Heart right ventricle (tissue), 16 donors: ENCODE measurements around the gene TMEM233. TPM values are rescaled to one million over a fixed set of nuclear protein-coding genes. Genes with fewer than 3 reads are reported as not detected.

Experiments
- ATAC-seq, 8 donors: fragments of 200-7000 bp; cut with Tn5 transposase; one replicate each; pipeline ENCODE4 v1.9.1; 2020; ENCODE audit warnings: mild to moderate bottlenecking in 8 of 8, moderate library complexity in 8 of 8, moderate number of reproducible peaks in 1 of 8
- DNase-seq, 2 donors: peaks; one replicate each; pipeline ENCODE4 v3.0.0-alpha.2; 2020
- H3K27ac ChIP-seq, 10 donors: fragments of 200-600 bp; sonication (generic) in 2 of 10; one replicate each; pipeline versions ENCODE4 v1.5.0 to v1.8.0; 2020 to 2022; ENCODE audit warnings: mild to moderate bottlenecking in 3 of 10
- H3K27me3 ChIP-seq, 7 donors: fragments of 200-600 bp; one replicate each; pipeline ENCODE4 v1.8.0; 2021 to 2022; ENCODE audit warnings: mild to moderate bottlenecking in 2 of 7
- H3K36me3 ChIP-seq, 9 donors: fragments of 200-600 bp; sonication (generic) in 1 of 9; one replicate each; pipeline versions ENCODE4 v1.5.0 to v1.8.0; 2020 to 2022; ENCODE audit warnings: mild to moderate bottlenecking in 2 of 9
- H3K4me1 ChIP-seq, 9 donors: fragments of 200-600 bp; sonication (generic) in 1 of 9; one replicate each; pipeline versions ENCODE4 v1.5.0 to v1.8.0; 2020 to 2022; ENCODE audit warnings: mild to moderate bottlenecking in 4 of 9
- H3K4me3 ChIP-seq, 10 donors: fragments of 200-600 bp; sonication (generic) in 2 of 10; one replicate each; pipeline versions ENCODE4 v1.5.0 to v1.8.0; 2020 to 2022; ENCODE audit warnings: mild to moderate bottlenecking in 7 of 10, moderate library complexity in 2 of 10
- H3K9me3 ChIP-seq, 11 donors: fragments of 200-600 bp in 10 of 11; sonication (generic) in 2 of 11; one replicate each; pipeline versions ENCODE4 v1.5.0 to v1.8.0; 2013 to 2022; ENCODE audit warnings: mild to moderate bottlenecking in 2 of 11, control low read depth in 1 of 11, moderate library complexity in 1 of 11
- WGBS, 2 donors: extraction: QIAGEN DNeasy Blood & Tissue Kit; methylation state at CpG; one replicate each; pipeline ENCODE4 v1.1.7; 2013; ENCODE audit warnings: inconsistent platforms in 1 of 2; 5-methylcytosine and 5-hydroxymethylcytosine counted together
- intact Hi-C, 10 donors: fragments of 100-400 bp; cut with DNase I; formaldehyde crosslinking; loops; one replicate each; pipeline versions ENCODE4 v1.11.1 to v1.14.2; 2022
- polyA plus RNA-seq, 2 donors: library from polyadenylated mRNA; stranded (reverse); fragments of 200-250 nt; gene quantifications; one replicate each; pipeline ENCODE4 v1.2.3, GENCODE V29; 2013
- total RNA-seq, 10 donors: library from RNA; stranded (reverse); fragmentation: NEBNext Ultra II Directional in 3 of 10; extraction: Animal tissue kit (Norgen Biotek cat#: 25700) in 3 of 10; gene quantifications; one replicate each; pipeline versions ENCODE4 v1.2.1 to v1.2.4, GENCODE V29; 2021 to 2023
- TF ChIP-seq, protein P1 (sequence below), 9 donors: fragments of 200-600 bp; sonication (generic) in 2 of 9; IDR thresholded peaks; one replicate each; pipeline versions ENCODE4 v1.5.0 to v1.8.0; 2021 to 2022; ENCODE audit warnings: antibody characterized with exemption in 9 of 9, mild to moderate bottlenecking in 5 of 9, moderate library complexity in 1 of 9
- donor health status: Arrhythmogenic right ventricular cardiomyopathy.
- donor health status: ischemic (EF 13 %, LVEDD 7.1; RV severe dilation, severe dysfunction).
- donor health status: healthy with polysubstance abuse.
- donor health status: DM: no; HTN: yes; CAD: no.
- donor health status: DM: no; HTN: no; CAD: no.
- donor health status: ischemic (EF 25% LVEDD 6.9; RV normal size, moderate dysfunction).
- donor health status: ischemic (EF 25% LVEDD 5.7; RV mildly dilated, moderate dysfunction).
- donor health status: healthy.
- donor health status: DM: yes; HTN: yes; CAD: no.
- donor health status: Ischemic cardiomyopathy.
- donor health status: ischemic (EF 35%, LVEDD 5.7; RV mildly dilated, moderate dysfunction).
- donor health status: nonischemic (EF 11% LVEDD 7.7; RV severe dilation, severe dysfunction).
- donor health status: DM: yes; HTN: yes; CAD: no.
- donor health status: PGD.
- donor health status: ischemic (EF 29% LVEDD 5.4; RV normal size, mild dysfunction).
- donor health status: nonischemic (EF 23%, LVEDD 6.1; RV moderate dilation, normal function).

The TMEM233 gene
- total and polyA plus RNA-seq, 12 donors = 0.10 to 0.92 (median 0.49) TPM; not detected in 1

DNA sequence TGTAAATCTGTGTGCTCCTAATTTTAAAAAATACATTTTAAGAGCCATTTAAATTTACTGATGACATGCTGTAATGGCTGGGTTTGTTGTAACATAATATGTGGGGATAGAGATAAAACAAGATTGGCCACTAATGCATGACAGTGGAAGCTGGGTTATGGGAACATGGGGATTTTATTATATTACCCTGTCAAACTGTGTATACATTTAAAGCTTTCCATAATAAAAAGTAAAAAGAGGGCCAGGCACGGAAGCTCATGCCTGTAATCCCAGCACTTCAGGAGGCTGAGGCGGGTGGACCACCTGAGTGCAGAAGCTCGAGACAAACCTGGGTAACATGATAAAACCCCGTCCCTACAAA lies 9.1 kb downstream of the TMEM233 start:
- DNase-seq = no peak
- Histone ChIP-seq H3K4me1 (peaks cover 0 to 10% (median 6%) of the 10 kb centered on the region in 9 donors), H3K9me3 (no peaks in the 10 kb centered on the region), H3K36me3 (no peaks in the 10 kb centered on the region), H3K4me3 (no peak overlapping the region), H3K27ac (no peak overlapping the region), H3K27me3 (peaks cover 0 to 13% (median 8%) of the 10 kb centered on the region in 7 donors)
- WGBS, 2 donors = 86 to 89% methylated on average over 4 of the region's 4 CpGs
- no peak for ATAC-seq
- TF ChIP-seq, protein P1, sequence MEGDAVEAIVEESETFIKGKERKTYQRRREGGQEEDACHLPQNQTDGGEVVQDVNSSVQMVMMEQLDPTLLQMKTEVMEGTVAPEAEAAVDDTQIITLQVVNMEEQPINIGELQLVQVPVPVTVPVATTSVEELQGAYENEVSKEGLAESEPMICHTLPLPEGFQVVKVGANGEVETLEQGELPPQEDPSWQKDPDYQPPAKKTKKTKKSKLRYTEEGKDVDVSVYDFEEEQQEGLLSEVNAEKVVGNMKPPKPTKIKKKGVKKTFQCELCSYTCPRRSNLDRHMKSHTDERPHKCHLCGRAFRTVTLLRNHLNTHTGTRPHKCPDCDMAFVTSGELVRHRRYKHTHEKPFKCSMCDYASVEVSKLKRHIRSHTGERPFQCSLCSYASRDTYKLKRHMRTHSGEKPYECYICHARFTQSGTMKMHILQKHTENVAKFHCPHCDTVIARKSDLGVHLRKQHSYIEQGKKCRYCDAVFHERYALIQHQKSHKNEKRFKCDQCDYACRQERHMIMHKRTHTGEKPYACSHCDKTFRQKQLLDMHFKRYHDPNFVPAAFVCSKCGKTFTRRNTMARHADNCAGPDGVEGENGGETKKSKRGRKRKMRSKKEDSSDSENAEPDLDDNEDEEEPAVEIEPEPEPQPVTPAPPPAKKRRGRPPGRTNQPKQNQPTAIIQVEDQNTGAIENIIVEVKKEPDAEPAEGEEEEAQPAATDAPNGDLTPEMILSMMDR (IDR thresholded peaks at IDR 0.05) = no peak
- intact Hi-C loops = no loop called here

DNA sequence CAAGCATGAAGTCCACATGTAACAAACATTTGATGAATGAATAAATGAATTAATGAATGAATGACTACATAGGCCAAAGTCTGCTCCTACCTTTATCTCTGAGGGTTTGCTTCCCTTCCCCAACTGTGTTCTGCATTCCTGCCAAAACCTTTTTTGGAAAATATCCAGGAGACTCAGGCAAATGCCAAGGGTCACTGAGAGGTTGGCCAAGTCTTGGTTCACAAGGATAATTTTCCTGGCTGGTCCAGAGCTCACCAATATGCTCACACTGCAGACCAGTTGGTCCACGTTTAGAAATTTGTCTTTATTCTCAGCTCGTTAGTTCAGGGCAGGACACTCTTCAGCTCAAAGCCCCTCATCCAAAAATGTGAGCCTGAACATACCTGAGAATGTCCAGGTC lies 10.2 kb downstream of the TMEM233 start:
- peaks cover 0 to 2% (median 0%) of the 10 kb centered on the region in 7 donors for H3K27me3 ChIP-seq
- no peak for DNase-seq
- H3K27ac ChIP-seq = no peak overlapping the region
- TF ChIP-seq, protein P1 (IDR thresholded peaks at IDR 0.05) = no peak
- no peaks in the 10 kb centered on the region for H3K36me3 ChIP-seq
- no peak overlapping the region for H3K4me3 ChIP-seq
- 20 to 40% methylated on average over 2 of the region's 2 CpGs for WGBS, 2 donors
- ATAC-seq = peak in 2 of 8 donors; percentile 18 to 33
- peaks cover 0 to 10% (median 6%) of the 10 kb centered on the region in 9 donors for H3K4me1 ChIP-seq
- H3K9me3 ChIP-seq = peaks cover 0 to 2% (median 0%) of the 10 kb centered on the region in 11 donors
- intact Hi-C loops = no loop called here

DNA sequence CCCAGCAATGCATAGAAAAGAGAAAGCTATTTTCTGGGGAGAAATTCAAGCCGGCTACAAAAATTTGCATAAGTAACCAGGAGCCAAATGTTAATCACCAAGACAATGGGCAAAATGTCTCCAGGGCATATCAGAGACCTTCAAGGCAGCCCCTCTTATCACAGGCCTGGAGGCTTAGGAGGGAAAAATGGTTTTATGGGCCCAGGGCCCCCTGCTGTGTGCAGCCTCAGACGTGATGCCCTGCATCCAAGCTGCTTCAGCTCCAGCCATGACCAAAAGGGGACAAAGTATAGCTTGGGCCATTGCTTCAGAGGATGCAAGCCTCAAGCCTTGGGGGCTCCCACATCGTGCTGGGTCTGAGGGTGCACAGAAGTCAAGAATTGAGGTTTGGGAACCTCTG lies 15.8 kb downstream of the TMEM233 start:
- H3K27me3 ChIP-seq = no peaks in the 10 kb centered on the region
- ATAC-seq (no peak), DNase-seq (no peak)
- WGBS, 2 donors = 66 to 77% methylated on average over 3 of the region's 3 CpGs
- intact Hi-C loops = no loop called here
- H3K4me1 ChIP-seq = no peaks in the 10 kb centered on the region
- peaks cover 0 to 9% (median 0%) of the 10 kb centered on the region in 11 donors for H3K9me3 ChIP-seq
- H3K27ac ChIP-seq = no peak overlapping the region
- no peaks in the 10 kb centered on the region for H3K36me3 ChIP-seq
- H3K4me3 ChIP-seq = no peak overlapping the region
- TF ChIP-seq, protein P1 (IDR thresholded peaks at IDR 0.05) = no peak

DNA sequence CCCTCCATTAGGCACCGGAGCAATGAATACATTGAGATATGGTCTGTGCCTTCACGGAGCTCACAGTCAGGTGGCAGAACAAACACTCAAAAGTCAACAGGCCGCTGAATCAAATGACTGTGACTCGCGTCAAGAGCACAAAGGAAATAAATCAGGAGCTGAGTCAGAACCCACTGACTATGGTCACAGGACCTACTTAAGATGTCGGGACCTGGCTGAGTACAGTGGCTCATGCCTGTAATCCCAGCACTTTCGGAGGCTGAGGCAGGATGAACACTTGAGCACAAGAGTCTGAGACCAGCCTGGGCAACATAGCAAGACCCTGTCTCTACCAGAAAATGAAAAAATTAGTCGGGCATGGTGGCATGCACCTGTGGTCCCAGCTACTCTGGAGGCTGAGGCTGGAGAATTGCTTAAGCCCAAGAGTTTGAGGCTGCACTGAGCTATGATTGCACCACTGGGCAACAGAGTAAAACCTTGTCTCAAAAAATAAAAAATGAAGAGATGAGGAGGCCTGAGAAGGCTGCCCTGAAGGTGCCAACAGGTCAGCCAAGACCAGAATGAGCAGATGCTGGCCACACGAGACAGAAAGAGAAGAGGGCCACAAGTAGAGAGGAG lies 19.9 kb downstream of the TMEM233 start:
- no peak overlapping the region for H3K27ac ChIP-seq
- WGBS, 2 donors = 85 to 88% methylated on average over 9 of the region's 9 CpGs
- intact Hi-C loops = no loop called here
- no peak for ATAC-seq
- peaks cover 0 to 9% (median 0%) of the 10 kb centered on the region in 11 donors for H3K9me3 ChIP-seq
- TF ChIP-seq, protein P1 (IDR thresholded peaks at IDR 0.05) = no peak
- DNase-seq = no peak
- no peaks in the 10 kb centered on the region for H3K27me3 ChIP-seq
- no peaks in the 10 kb centered on the region for H3K36me3 ChIP-seq
- H3K4me3 ChIP-seq = no peak overlapping the region
- H3K4me1 ChIP-seq = no peaks in the 10 kb centered on the region
